ENCODE data around the gene SLC27A3.

SLC27A3 gene

GRCh38 chr1:153803470-153804056, 28.4 kb downstream of the SLC27A3 start:
- Histone ChIP-seq H3K4me1 (0 out of 2 replicates have a peak, but pooled peaks cover 4% of the 10 kb centered on the region), H3K36me3 (peaks cover 4% of the 10 kb centered on the region; the same call in 1 of the 2 replicates), H3K4me3 (ENCODE audit: low read depth, low read length) (no peak overlapping the region), H3K27me3 (no peaks in the 10 kb centered on the region), H3K9me3 (no peaks in the 10 kb centered on the region)
- TF ChIP-seq CTCF (IDR thresholded peaks at IDR 0.05; ENCODE audit: low read depth, low read length): no peak
- no peak for DNase-seq

GRCh38 chr1:153804112-153804511, 28.9 kb downstream of the SLC27A3 start:
- no peak for DNase-seq
- no peak for TF ChIP-seq CTCF (IDR thresholded peaks at IDR 0.05; ENCODE audit: low read depth, low read length)
- Histone ChIP-seq H3K4me3 (ENCODE audit: low read depth, low read length) (no peak overlapping the region), H3K9me3 (no peaks in the 10 kb centered on the region), H3K4me1 (0 out of 2 replicates have a peak, but pooled peaks cover 4% of the 10 kb centered on the region), H3K27me3 (no peaks in the 10 kb centered on the region), H3K36me3 (peaks cover 4% of the 10 kb centered on the region; the same call in 1 of the 2 replicates)

GRCh38 chr1:153805042-153805745, 30.0 kb downstream of the SLC27A3 start:
- H3K36me3 ChIP-seq: peaks cover 12% of the 10 kb centered on the region
- no peaks in the 10 kb centered on the region for H3K9me3 ChIP-seq
- no peak for TF ChIP-seq CTCF (IDR thresholded peaks at IDR 0.05; ENCODE audit: low read depth, low read length)
- no peak overlapping the region for H3K4me3 ChIP-seq (ENCODE audit: low read depth, low read length)
- DNase-seq: no peak
- 0 out of 2 replicates have a peak, but pooled peaks cover 4% of the 10 kb centered on the region for H3K4me1 ChIP-seq
- H3K27me3 ChIP-seq: no peaks in the 10 kb centered on the region

GRCh38 chr1:153805886-153806719, 30.9 kb downstream of the SLC27A3 start:
- TF ChIP-seq CTCF (IDR thresholded peaks at IDR 0.05; ENCODE audit: low read depth, low read length): no peak
- peaks cover 21% of the 10 kb centered on the region for H3K36me3 ChIP-seq
- no peaks in the 10 kb centered on the region for H3K9me3 ChIP-seq
- no peaks in the 10 kb centered on the region for H3K27me3 ChIP-seq
- 0 out of 2 replicates have a peak, but pooled peaks cover 4% of the 10 kb centered on the region for H3K4me1 ChIP-seq
- no peak for DNase-seq
- no peak overlapping the region for H3K4me3 ChIP-seq (ENCODE audit: low read depth, low read length)

GRCh38 chr1:153816283-153816889, 41.2 kb downstream of the SLC27A3 start:
- H3K27me3 ChIP-seq: no peaks in the 10 kb centered on the region
- H3K9me3 ChIP-seq: no peaks in the 10 kb centered on the region
- no peak for DNase-seq
- TF ChIP-seq CTCF (IDR thresholded peaks at IDR 0.05; ENCODE audit: low read depth, low read length): no peak
- peaks cover 70% of the 10 kb centered on the region for H3K36me3 ChIP-seq
- no peak overlapping the region for H3K4me3 ChIP-seq (ENCODE audit: low read depth, low read length)
- H3K4me1 ChIP-seq: no peaks in the 10 kb centered on the region
